Left ventricle myocardium superior (tissue), 1 donor: ENCODE results near the gene NETO1. TPM values are rescaled to one million over a fixed set of nuclear protein-coding genes. Genes with fewer than 3 reads are reported as not detected.

Source experiments
- ATAC-seq: fragments of 200-7000 bp; cut with Tn5 transposase; one replicate; pipeline ENCODE4 v1.9.1; 2020; ENCODE audit warnings: mild to moderate bottlenecking, moderate library complexity
- DNase-seq: peaks from one replicate; pipeline ENCODE4 v3.0.0-alpha.2; 2020
- intact Hi-C: fragments of 100-400 bp; cut with micrococcal nuclease; formaldehyde crosslinking; loops from one replicate; pipeline ENCODE4 v1.11.0; 2022
- total RNA-seq: library from RNA; stranded (reverse); fragmentation: NEBNext Ultra II Directional; extraction: Animal tissue kit (Norgen Biotek cat#: 25700); gene quantifications from one replicate; pipeline ENCODE4 v1.2.1, GENCODE V29; 2021
- donor health status: DM: no; HTN: yes; CAD: no; lungs with severe emphysema.

Gene NETO1
- total RNA-seq, 1 donor from 2014 or later: not detected

GRCh38 chr18:72848503-72849237 lies 19.1 kb downstream of the NETO1 start:
- ATAC-seq (no peak), DNase-seq (no peak)
- intact Hi-C loops: no loop called here

DNA sequence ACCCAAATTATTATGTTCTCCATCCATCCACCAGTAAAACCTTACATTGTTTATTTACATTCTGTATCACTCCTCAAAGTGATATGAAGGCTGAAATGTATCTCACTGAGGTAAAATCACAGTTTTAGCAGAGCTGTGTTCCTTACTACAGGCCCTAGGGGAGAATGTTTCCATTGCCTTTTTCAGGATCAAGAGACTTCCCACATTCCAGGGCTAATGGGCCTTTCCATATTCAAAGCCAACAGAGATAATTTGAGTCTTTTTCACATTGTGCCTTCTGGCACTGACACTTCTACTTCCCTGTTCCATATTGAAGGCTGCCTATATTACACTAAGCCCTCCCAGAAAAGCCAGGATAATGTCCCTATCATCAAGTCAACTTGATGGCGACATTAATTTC lies 20.0 kb downstream of the NETO1 start:
- DNase-seq: no peak
- no peak for ATAC-seq
- intact Hi-C loops: no loop called here

DNA sequence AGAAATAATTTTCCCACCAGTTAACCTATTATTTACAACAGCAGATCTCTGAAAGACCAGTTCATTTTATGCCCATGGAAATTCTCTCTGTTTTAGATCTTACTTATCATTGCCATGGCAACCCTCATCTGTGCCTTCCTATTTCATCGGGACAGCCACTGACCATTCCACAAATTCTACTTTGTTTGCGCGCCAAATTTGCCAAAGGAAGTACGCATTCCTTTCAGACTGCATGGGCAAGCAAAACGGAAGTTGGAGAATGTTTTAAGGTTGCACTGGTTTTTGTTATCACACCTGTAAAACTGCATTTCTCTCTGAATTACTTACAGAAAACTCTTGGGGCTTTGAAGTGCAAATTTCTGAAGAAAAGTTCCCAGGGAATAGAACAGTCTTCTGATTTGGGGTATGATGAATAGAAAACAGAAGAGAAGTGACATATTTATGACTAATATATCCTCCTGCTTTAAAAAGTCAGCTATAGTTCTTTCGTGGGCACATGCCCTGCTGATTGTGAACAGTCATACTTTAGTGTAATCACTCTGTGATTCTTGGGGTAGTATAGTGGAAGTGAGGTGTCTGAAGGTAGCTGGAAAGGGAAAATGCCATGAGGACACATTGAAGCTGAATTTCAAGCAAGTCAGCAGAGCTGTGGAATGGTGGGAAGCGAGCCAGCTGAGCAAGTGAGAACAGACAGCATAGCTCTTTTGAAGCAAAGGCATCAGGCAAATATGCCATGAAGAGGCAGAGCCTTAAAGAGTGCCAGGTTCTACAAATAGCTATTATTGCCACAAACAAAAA lies 20.9 kb downstream of the NETO1 start:
- DNase-seq: peak; percentile 32
- intact Hi-C loops: no loop called here
- peak; percentile 59 for ATAC-seq

DNA sequence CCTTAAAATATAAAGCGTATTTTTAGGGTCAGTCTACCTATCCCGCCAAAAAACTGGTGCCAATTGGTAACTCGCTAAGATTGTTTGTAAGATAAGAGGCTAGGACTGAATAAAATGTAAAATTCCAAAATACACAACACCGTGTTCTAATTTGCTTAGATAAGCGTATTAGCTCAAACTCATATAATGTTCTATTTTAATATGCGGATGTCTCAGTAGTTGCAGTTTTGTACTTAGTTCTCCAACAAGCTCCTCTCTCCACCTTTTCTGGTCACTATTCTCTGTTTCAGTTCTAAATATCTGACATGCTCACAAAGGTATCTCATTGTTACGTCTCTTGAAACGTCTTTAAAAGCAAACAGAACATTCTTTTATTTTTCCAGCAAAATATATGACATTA lies 24.0 kb downstream of the NETO1 start:
- intact Hi-C loops: no loop called here

GRCh38 chr18:72840109-72840508 lies 27.7 kb downstream of the NETO1 start:
- DNase-seq (no peak), ATAC-seq (no peak)
- intact Hi-C loops: no loop called here

More for the DNA sequence above, 24.0 kb downstream of the NETO1 start:
- no peak for DNase-seq
- no peak for ATAC-seq

DNA sequence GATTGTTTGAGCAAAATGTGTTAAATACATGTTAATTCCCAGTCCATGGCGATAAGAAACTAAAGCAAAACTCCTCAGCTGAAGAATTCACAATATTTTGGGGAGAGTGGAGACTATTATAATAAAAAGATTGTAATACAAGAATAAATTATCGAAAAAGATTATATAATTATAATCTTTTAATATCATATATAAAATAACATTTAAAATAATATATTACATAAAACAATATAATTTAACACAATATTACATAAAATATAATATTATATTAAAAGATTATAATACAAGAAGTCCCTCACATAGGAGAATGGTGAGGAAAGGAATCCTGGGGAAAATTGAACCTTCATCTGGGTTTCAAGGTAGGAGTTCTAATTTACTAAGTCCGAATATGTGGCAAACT lies 33.1 kb downstream of the NETO1 start:
- intact Hi-C loops: no loop called here
- ATAC-seq: no peak
- no peak for DNase-seq

DNA sequence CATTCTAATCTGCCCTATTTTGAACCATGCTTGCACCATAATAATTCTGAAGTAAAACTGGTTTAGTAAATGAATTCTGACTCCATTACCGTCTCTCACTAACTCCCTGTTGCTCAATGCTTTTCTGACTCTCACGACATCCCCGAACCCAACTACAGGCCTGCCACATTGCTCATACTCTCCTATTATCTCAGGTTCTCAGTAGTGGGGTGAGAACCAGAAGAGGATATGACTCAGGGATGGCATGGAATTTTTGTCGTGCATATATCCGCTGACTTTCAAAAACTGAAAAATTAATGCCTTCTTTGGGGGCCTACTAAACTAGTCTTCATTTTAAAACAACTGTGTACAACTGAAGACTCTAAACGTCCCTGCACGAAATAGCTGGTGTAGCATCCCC lies 34.3 kb downstream of the NETO1 start:
- DNase-seq (no peak), ATAC-seq (no peak)
- intact Hi-C loops: no loop called here

DNA sequence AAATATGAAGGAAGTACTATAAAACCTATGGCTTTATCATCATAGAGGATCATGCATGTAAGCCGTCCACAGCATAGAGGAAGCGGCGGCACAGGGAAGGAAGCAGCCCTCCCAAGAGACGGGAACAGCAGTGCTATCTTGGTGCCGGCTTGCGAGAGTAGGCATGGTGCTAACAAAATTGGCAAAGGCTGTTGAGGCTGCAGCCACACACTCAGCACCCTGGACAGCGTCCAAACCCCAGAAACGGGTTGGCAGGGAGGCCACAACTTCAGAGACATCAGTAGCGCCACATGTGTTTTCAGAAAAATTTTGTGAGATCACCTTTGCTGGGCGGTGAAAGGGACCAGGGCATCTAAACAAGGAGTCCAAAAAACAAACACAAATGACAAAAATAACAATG lies 37.7 kb downstream of the NETO1 start:
- ATAC-seq (peak; percentile 92), DNase-seq (peak; percentile 65)
- intact Hi-C loops: no loop called here

- DNase-seq (no peak), ATAC-seq (no peak)
- intact Hi-C loops: no loop called here
These were observed 39.2 kb downstream of the NETO1 start for GRCh38 chr18:72828601-72829000.

DNA sequence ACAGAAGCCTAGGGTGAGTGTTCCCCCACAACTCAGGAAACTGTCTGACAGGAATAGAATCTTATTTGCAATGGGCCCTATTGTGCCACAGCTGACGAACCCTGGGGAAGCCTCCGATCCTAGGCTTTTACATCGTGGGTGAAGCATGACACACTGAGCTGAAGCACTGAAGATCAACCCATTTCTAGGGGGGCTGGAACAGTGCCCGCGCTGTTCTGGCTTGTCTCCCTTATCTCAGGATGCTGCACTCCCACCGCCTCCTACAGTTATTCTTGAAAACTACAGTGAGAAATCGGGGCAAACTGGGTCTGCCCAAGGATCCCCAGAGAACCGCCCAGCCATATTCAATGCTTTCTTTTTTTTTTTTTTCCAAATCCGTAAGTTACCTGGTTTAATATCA lies 41.1 kb downstream of the NETO1 start:
- DNase-seq (no peak), ATAC-seq (no peak)
- intact Hi-C loops: no loop called here

- no peak for DNase-seq
- intact Hi-C loops: no loop called here
- no peak for ATAC-seq
These were observed 44.4 kb downstream of the NETO1 start for GRCh38 chr18:72823345-72823744.

- ATAC-seq (no peak), DNase-seq (no peak)
- intact Hi-C loops: no loop called here
These were observed 45.6 kb downstream of the NETO1 start for GRCh38 chr18:72822202-72822601.

DNA sequence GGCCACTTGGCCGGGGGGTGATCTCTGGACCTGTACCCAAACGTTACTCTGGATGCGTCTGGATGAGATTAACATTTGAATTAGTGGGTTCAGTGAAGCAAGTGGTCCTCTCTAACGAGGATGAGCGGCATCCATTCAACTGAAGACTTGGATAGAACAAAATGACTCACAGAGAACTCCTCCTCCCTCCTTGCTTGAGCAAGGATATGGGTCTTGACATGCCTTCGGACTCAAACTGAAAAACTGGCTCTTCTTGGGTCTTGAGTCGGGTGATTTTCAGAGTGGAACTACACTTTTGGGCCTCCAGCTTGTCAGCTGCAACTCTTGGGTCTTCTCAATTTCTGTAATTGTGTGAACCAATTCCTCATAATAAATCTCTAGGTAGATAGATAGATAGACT lies 47.2 kb downstream of the NETO1 start:
- DNase-seq (no peak), ATAC-seq (no peak)

DNA sequence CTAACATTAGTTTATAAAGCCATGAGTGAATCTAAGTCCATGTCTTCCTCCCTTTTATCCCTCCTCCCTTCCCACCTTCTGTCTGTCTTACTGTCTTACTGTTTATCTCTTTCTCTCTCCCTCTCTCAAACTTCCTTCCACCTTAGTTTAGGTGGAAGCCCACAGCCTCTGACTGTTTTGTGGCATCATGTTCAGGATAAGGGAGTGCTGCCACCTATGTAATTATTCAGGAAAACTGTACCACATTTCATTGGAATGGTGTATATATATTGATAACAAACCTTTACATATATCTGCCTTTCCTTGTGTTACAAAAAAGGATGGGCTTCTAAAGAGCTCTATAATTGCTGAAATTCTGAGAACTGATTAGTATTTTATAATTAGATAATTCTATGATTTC lies 48.7 kb downstream of the NETO1 start:
- DNase-seq (no peak), ATAC-seq (no peak)
- intact Hi-C loops: no loop called here

More for the DNA sequence above, 47.2 kb downstream of the NETO1 start:
- intact Hi-C loops: no loop called here

DNA sequence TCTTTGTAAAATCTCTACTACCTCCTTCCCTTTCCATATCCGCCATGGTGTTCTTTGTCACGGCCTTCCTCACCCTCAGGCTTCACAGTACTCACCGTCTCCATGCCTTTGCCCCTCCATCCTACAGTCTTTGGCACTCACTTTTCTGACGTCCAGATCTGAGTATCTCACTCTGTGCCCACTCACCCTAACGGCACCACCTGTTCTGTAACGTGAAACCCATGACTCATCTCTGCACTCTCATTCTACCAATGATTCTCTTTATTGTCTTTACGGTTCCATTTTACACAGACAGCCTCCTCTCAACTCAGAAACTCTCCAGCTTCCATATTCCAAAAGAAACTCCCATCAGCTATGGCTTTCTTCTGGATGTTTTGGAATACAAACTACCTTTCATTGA lies 56.7 kb downstream of the NETO1 start:
- no peak for DNase-seq
- intact Hi-C loops: no loop called here
- no peak for ATAC-seq

GRCh38 chr18:72808680-72809079 lies 59.1 kb downstream of the NETO1 start:
- intact Hi-C loops: no loop called here
- peak; percentile 64 for DNase-seq
- ATAC-seq: peak; percentile 99

DNA sequence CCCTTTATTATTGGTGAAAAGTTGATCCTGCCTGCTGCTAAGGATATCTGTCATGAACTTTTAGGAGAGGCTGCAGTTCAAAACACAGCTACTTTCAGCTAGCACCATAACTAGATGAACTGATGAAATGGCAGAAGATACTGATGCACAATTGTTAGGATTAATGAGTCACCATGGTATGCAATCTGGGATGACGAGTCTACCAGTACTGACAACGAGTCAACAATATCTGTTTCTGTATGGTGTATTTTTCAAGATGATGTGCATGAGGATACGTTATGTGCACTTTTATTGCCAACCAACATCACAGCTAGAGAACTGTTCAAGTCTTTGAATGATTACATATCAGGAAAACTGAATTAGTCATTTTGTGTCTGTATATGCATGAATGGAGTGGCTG lies 68.7 kb downstream of the NETO1 start:
- no peak for ATAC-seq

DNA sequence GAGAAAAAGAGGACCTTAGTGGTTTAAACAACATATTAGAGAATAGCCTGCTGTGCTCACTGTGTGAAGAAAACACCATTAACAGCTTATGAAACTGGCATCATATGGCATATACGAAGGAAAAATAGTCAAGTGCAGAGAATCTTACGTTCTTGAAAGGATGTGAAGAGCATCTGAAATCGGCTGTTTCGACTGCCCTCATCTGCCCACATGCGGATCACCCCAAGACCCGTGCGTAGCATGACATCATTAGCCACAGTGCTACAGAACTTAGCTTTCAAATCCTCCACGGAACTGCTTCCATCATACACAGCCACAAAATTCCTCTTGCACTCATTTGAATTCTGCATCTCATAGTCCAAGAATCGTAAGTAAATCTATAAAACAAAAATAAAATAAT lies 84.3 kb downstream of the NETO1 start:
- DNase-seq: no peak
- intact Hi-C loops: no loop called here

More for the DNA sequence above, 68.7 kb downstream of the NETO1 start:
- intact Hi-C loops: no loop called here
- no peak for DNase-seq

GRCh38 chr18:72774914-72775313 lies 92.9 kb downstream of the NETO1 start:
- ATAC-seq (no peak), DNase-seq (no peak)
- intact Hi-C loops: no loop called here

More for the DNA sequence above, 84.3 kb downstream of the NETO1 start:
- no peak for ATAC-seq

GRCh38 chr18:72772916-72773315 lies 94.9 kb downstream of the NETO1 start:
- ATAC-seq: no peak
- intact Hi-C loops: no loop called here
- DNase-seq: no peak
